ENCODE measurements around the gene SLC10A7.

SLC10A7 gene

GRCh38 chr4:146342600-146343192 lies 179.0 kb downstream of the SLC10A7 start:
- H3K9me3 ChIP-seq (ENCODE audit: control insufficient read depth, low read length): no peaks in the 10 kb centered on the region
- no peak overlapping the region for H3K4me3 ChIP-seq (ENCODE audit: low read length)
- no peaks in the 10 kb centered on the region for H3K36me3 ChIP-seq (ENCODE audit: control insufficient read depth, insufficient read depth, low read length)
- H3K9ac ChIP-seq (ENCODE audit: low read length): no peak overlapping the region
- H3K4me1 ChIP-seq (ENCODE audit: control insufficient read depth, insufficient read depth, low read length): no peaks in the 10 kb centered on the region
- no peaks in the 10 kb centered on the region for H3K27me3 ChIP-seq (ENCODE audit: control insufficient read depth, insufficient read depth, low read length)

- no peak overlapping the region for H3K9ac ChIP-seq (ENCODE audit: low read length)
- no peaks in the 10 kb centered on the region for H3K36me3 ChIP-seq (ENCODE audit: control insufficient read depth, insufficient read depth, low read length)
- no peak overlapping the region for H3K4me3 ChIP-seq (ENCODE audit: low read length)
- H3K27me3 ChIP-seq (ENCODE audit: control insufficient read depth, insufficient read depth, low read length): no peaks in the 10 kb centered on the region
- no peaks in the 10 kb centered on the region for H3K9me3 ChIP-seq (ENCODE audit: control insufficient read depth, low read length)
- peaks cover 9% of the 10 kb centered on the region for H3K4me1 ChIP-seq (ENCODE audit: control insufficient read depth, insufficient read depth, low read length)
Measured at GRCh38 chr4:146340798-146341197, 180.9 kb downstream of the SLC10A7 start.

GRCh38 chr4:146338512-146338911 lies 183.2 kb downstream of the SLC10A7 start:
- Histone ChIP-seq H3K4me1 (ENCODE audit: control insufficient read depth, insufficient read depth, low read length) (peaks cover 20% of the 10 kb centered on the region), H3K36me3 (ENCODE audit: control insufficient read depth, insufficient read depth, low read length) (no peaks in the 10 kb centered on the region), H3K4me3 (ENCODE audit: low read length) (no peak overlapping the region), H3K9me3 (ENCODE audit: control insufficient read depth, low read length) (no peaks in the 10 kb centered on the region), H3K27me3 (ENCODE audit: control insufficient read depth, insufficient read depth, low read length) (no peaks in the 10 kb centered on the region), H3K9ac (ENCODE audit: low read length) (no peak overlapping the region)

- Histone ChIP-seq H3K27me3 (ENCODE audit: control insufficient read depth, insufficient read depth, low read length) (no peaks in the 10 kb centered on the region), H3K4me3 (ENCODE audit: low read length) (no peak overlapping the region), H3K9ac (ENCODE audit: low read length) (no peak overlapping the region), H3K4me1 (ENCODE audit: control insufficient read depth, insufficient read depth, low read length) (peaks cover 20% of the 10 kb centered on the region), H3K36me3 (ENCODE audit: control insufficient read depth, insufficient read depth, low read length) (no peaks in the 10 kb centered on the region), H3K9me3 (ENCODE audit: control insufficient read depth, low read length) (no peaks in the 10 kb centered on the region)
Measured at GRCh38 chr4:146336410-146336807, 185.3 kb downstream of the SLC10A7 start.

- Histone ChIP-seq H3K27me3 (ENCODE audit: control insufficient read depth, insufficient read depth, low read length) (no peaks in the 10 kb centered on the region), H3K36me3 (ENCODE audit: control insufficient read depth, insufficient read depth, low read length) (no peaks in the 10 kb centered on the region), H3K4me1 (ENCODE audit: control insufficient read depth, insufficient read depth, low read length) (peaks cover 20% of the 10 kb centered on the region), H3K9me3 (ENCODE audit: control insufficient read depth, low read length) (no peaks in the 10 kb centered on the region), H3K9ac (ENCODE audit: low read length) (no peak overlapping the region), H3K4me3 (ENCODE audit: low read length) (no peak overlapping the region)
Measured at GRCh38 chr4:146335763-146336409, 185.9 kb downstream of the SLC10A7 start.

GRCh38 chr4:146334862-146335449 lies 186.8 kb downstream of the SLC10A7 start:
- peaks cover 20% of the 10 kb centered on the region for H3K4me1 ChIP-seq (ENCODE audit: control insufficient read depth, insufficient read depth, low read length)
- no peaks in the 10 kb centered on the region for H3K36me3 ChIP-seq (ENCODE audit: control insufficient read depth, insufficient read depth, low read length)
- H3K9ac ChIP-seq (ENCODE audit: low read length): no peak overlapping the region
- H3K4me3 ChIP-seq (ENCODE audit: low read length): no peak overlapping the region
- H3K27me3 ChIP-seq (ENCODE audit: control insufficient read depth, insufficient read depth, low read length): no peaks in the 10 kb centered on the region
- no peaks in the 10 kb centered on the region for H3K9me3 ChIP-seq (ENCODE audit: control insufficient read depth, low read length)

- Histone ChIP-seq H3K9ac (ENCODE audit: low read length) (no peak overlapping the region), H3K4me1 (ENCODE audit: control insufficient read depth, insufficient read depth, low read length) (peaks cover 20% of the 10 kb centered on the region), H3K27me3 (ENCODE audit: control insufficient read depth, insufficient read depth, low read length) (no peaks in the 10 kb centered on the region), H3K9me3 (ENCODE audit: control insufficient read depth, low read length) (no peaks in the 10 kb centered on the region), H3K4me3 (ENCODE audit: low read length) (no peak overlapping the region), H3K36me3 (ENCODE audit: control insufficient read depth, insufficient read depth, low read length) (no peaks in the 10 kb centered on the region)
Measured at GRCh38 chr4:146333895-146334262, 187.9 kb downstream of the SLC10A7 start.

GRCh38 chr4:146333187-146333894 lies 188.4 kb downstream of the SLC10A7 start:
- Histone ChIP-seq H3K27me3 (ENCODE audit: control insufficient read depth, insufficient read depth, low read length) (no peaks in the 10 kb centered on the region), H3K9ac (ENCODE audit: low read length) (no peak overlapping the region), H3K4me3 (ENCODE audit: low read length) (no peak overlapping the region), H3K9me3 (ENCODE audit: control insufficient read depth, low read length) (no peaks in the 10 kb centered on the region), H3K36me3 (ENCODE audit: control insufficient read depth, insufficient read depth, low read length) (no peaks in the 10 kb centered on the region), H3K4me1 (ENCODE audit: control insufficient read depth, insufficient read depth, low read length) (peaks cover 20% of the 10 kb centered on the region)

- Histone ChIP-seq H3K9ac (ENCODE audit: low read length) (no peak overlapping the region), H3K36me3 (ENCODE audit: control insufficient read depth, insufficient read depth, low read length) (no peaks in the 10 kb centered on the region), H3K4me1 (ENCODE audit: control insufficient read depth, insufficient read depth, low read length) (peaks cover 8% of the 10 kb centered on the region), H3K9me3 (ENCODE audit: control insufficient read depth, low read length) (no peaks in the 10 kb centered on the region), H3K4me3 (ENCODE audit: low read length) (no peak overlapping the region), H3K27me3 (ENCODE audit: control insufficient read depth, insufficient read depth, low read length) (no peaks in the 10 kb centered on the region)
Measured at GRCh38 chr4:146330392-146330791, 191.3 kb downstream of the SLC10A7 start.

- peaks cover 7% of the 10 kb centered on the region for H3K4me1 ChIP-seq (ENCODE audit: control insufficient read depth, insufficient read depth, low read length)
- H3K4me3 ChIP-seq (ENCODE audit: low read length): no peak overlapping the region
- H3K36me3 ChIP-seq (ENCODE audit: control insufficient read depth, insufficient read depth, low read length): no peaks in the 10 kb centered on the region
- H3K9me3 ChIP-seq (ENCODE audit: control insufficient read depth, low read length): no peaks in the 10 kb centered on the region
- H3K9ac ChIP-seq (ENCODE audit: low read length): no peak overlapping the region
- no peaks in the 10 kb centered on the region for H3K27me3 ChIP-seq (ENCODE audit: control insufficient read depth, insufficient read depth, low read length)
Measured at GRCh38 chr4:146329050-146329716, 192.6 kb downstream of the SLC10A7 start.

- no peak overlapping the region for H3K9ac ChIP-seq (ENCODE audit: low read length)
- no peaks in the 10 kb centered on the region for H3K27me3 ChIP-seq (ENCODE audit: control insufficient read depth, insufficient read depth, low read length)
- H3K4me3 ChIP-seq (ENCODE audit: low read length): no peak overlapping the region
- H3K4me1 ChIP-seq (ENCODE audit: control insufficient read depth, insufficient read depth, low read length): no peaks in the 10 kb centered on the region
- H3K9me3 ChIP-seq (ENCODE audit: control insufficient read depth, low read length): no peaks in the 10 kb centered on the region
- H3K36me3 ChIP-seq (ENCODE audit: control insufficient read depth, insufficient read depth, low read length): no peaks in the 10 kb centered on the region
Measured at GRCh38 chr4:146327859-146328650, 193.7 kb downstream of the SLC10A7 start.

All from mucosa of stomach (tissue), 1 donor.